Stimulated activated CD8-positive, alpha-beta memory T cell treated with anti-CD3 and anti-CD28 coated beads, Interleukin-4, amount 100 ng/mL, for 1 hour (primary cell): ENCODE data around the gene ST14.

Experiments
- DNase-seq, 2 donors: peaks; one replicate each; pipeline ENCODE4 v3.0.0-alpha.2; 2020; ENCODE audit warnings: low read depth in 2 of 2, low spot score in 1 of 2

The ST14 gene

GRCh38 chr11:130208241-130209127 lies 48.9 kb downstream of the ST14 start:
- no peak for DNase-seq

- no peak for DNase-seq
Measured at GRCh38 chr11:130209128-130209932, 49.7 kb downstream of the ST14 start.

- no peak for DNase-seq
Measured at GRCh38 chr11:130209954-130210854, 50.6 kb downstream of the ST14 start.

GRCh38 chr11:130211144-130211543 lies 51.6 kb downstream of the ST14 start:
- DNase-seq, result no peak

- no peak for DNase-seq
Measured at GRCh38 chr11:130211781-130212401, 52.3 kb downstream of the ST14 start.

- no peak for DNase-seq
Measured at GRCh38 chr11:130212431-130212961, 52.9 kb downstream of the ST14 start.

GRCh38 chr11:130213143-130213978 lies 53.8 kb downstream of the ST14 start:
- peak; percentile 46 to 53 for DNase-seq

GRCh38 chr11:130213979-130214281 lies 54.3 kb downstream of the ST14 start:
- DNase-seq, result no peak

- no peak for DNase-seq
Measured at GRCh38 chr11:130214861-130215530, 55.4 kb downstream of the ST14 start.

GRCh38 chr11:130215531-130216220 lies 56.1 kb downstream of the ST14 start:
- no peak for DNase-seq

GRCh38 chr11:130216221-130216550 lies 56.6 kb downstream of the ST14 start:
- DNase-seq, result no peak

- DNase-seq, result no peak
Measured at GRCh38 chr11:130216591-130217132, 57.1 kb downstream of the ST14 start.

- no peak for DNase-seq
Measured at GRCh38 chr11:130217133-130218031, 57.8 kb downstream of the ST14 start.

- DNase-seq, result no peak
Measured at GRCh38 chr11:130218501-130219070, 59.0 kb downstream of the ST14 start.

GRCh38 chr11:130219148-130219547 lies 59.6 kb downstream of the ST14 start:
- DNase-seq, result no peak

GRCh38 chr11:130220311-130221035 lies 60.9 kb downstream of the ST14 start:
- DNase-seq, result no peak
